SH-SY5Y (cell line): Measurements from ENCODE around the gene KCNIP4.

Experiments
- GATA2 ChIP-seq: IDR thresholded peaks from 2 replicates; pipeline ENCODE4 v1.6.1; 2011; ENCODE audit warnings: mild to moderate bottlenecking, low read depth, low read length
- GATA3 ChIP-seq: IDR thresholded peaks from 2 replicates; pipeline ENCODE4 v1.6.1; 2011; ENCODE audit warnings: low read depth, mild to moderate bottlenecking, low read length, moderate library complexity

KCNIP4 gene

GRCh38 chr4:21835712-21836111, 112.9 kb downstream of the KCNIP4 start:
- no peak for TF ChIP-seq GATA3
- TF ChIP-seq GATA2 = no peak

GRCh38 chr4:21830272-21830671, 118.3 kb downstream of the KCNIP4 start:
- no peak for TF ChIP-seq GATA3
- no peak for TF ChIP-seq GATA2

GRCh38 chr4:21827575-21827974, 121.0 kb downstream of the KCNIP4 start:
- TF ChIP-seq GATA2 (no peak), GATA3 (no peak)

DNA sequence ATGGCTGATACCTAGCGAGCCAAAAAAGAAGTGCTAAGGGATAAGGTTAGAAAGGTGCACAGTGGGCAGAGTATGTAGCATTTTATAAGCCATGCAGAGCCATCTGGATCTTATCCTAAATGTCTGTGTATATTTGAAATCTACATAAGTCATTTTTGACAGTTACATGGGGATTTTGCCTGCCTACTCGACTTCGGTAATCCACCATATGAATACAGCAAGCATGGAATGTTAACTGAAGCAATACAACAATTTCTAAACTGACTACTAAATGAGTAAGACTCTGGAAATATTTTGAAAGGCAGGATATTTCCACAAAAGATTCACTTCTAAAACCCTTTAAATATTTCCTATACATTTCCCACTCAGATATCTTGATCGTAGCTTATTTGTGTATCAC, 122.5 kb downstream of the KCNIP4 start:
- TF ChIP-seq GATA3 (no peak), GATA2 (no peak)

GRCh38 chr4:21819086-21819485, 129.5 kb downstream of the KCNIP4 start:
- TF ChIP-seq GATA3 (no peak), GATA2 (no peak)

DNA sequence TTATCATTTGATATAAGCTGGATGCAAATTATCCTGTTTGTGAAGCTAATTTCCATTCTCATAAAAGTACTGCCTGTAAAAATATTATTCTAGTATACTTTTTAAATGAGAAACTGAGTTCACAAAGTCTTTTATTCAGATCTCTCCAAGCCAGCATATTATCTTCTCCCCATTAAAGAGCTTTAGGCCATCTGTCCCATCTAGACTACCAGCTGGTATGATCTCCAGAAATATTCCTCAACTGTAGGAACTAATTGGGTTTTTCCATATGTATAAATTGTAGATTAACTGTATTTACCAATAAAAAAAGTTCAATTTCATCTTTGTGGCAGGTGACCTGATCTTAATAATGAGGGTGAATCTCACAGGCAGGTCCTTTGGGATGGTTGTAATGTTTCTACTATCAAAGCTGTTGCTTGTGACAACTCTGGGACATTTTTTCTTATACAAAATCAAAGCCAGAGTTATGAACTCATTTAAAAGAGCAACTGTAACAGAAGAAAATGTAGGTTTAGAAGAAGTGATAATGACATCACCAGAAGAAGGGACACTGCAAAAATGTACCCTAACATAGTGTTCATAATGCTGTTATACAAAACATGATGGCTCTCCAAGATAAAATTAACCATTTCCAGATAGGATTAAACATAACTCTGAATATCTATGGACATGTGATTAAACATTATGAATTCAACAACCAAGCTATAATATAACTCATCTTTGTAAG, 132.8 kb downstream of the KCNIP4 start:
- TF ChIP-seq GATA2 (no peak), GATA3 (no peak)

DNA sequence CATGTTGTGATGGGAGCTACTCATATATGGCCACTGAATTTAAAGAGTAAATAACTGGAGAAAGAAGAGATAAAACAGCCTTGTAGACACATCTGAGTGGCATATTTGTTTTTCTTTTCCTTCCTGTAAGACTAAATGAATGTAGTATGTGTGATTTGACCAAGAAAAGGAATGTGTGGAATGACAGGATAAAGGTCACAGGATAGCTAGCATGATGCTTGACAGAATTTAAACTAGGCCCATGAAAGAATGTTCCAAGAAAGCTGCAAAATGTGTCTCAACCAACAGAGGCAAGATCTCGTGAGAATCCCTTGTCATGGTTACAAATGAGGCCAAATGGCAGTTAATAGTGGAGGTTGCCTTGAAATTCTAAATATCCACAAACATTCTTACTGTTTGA, 137.0 kb downstream of the KCNIP4 start:
- TF ChIP-seq GATA3 = no peak

- no peak for TF ChIP-seq GATA3
- no peak for TF ChIP-seq GATA2
These were observed 141.6 kb downstream of the KCNIP4 start for GRCh38 chr4:21806991-21807390.

DNA sequence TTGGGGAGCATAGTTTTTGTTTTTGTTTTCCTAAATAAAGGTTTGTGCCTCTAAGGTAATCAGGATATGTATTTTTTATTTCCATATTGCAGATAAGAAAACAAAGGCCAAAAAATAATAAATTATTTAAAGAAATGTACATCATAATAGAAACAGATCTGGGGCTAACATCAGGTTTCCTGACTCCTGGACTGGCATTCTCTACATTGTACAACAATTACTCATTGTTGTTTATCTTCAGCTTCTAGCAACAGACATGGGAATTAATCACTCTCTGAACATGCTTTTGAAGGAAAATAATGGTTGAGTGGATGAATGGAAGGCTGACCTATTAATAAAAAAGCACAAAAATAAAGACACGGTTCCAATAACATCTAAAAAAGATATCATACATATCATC, 146.2 kb downstream of the KCNIP4 start:
- TF ChIP-seq GATA3 = no peak
- TF ChIP-seq GATA2 = no peak

GRCh38 chr4:21801661-21802385, 146.7 kb downstream of the KCNIP4 start:
- no peak for TF ChIP-seq GATA3
- no peak for TF ChIP-seq GATA2

DNA sequence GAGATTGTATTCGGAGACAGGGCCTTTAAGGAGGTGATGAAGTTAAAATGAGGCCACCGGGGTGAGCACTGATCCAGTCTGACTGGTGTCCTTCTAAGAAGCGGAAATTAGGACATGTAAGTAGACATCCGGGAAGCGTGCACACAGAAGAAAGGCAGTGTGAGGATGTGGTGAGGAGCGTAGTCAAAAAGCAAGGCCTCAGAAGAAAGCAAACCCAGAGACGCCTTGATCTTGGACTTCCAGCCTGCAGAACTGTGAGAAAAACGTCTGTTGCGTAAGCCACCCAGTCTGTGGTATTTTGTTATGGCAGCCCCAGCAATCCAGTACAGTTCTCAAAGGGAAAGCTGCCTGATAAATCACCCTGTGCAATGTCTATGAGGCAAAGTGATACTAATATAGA, 153.5 kb downstream of the KCNIP4 start:
- no peak for TF ChIP-seq GATA2
- no peak for TF ChIP-seq GATA3

DNA sequence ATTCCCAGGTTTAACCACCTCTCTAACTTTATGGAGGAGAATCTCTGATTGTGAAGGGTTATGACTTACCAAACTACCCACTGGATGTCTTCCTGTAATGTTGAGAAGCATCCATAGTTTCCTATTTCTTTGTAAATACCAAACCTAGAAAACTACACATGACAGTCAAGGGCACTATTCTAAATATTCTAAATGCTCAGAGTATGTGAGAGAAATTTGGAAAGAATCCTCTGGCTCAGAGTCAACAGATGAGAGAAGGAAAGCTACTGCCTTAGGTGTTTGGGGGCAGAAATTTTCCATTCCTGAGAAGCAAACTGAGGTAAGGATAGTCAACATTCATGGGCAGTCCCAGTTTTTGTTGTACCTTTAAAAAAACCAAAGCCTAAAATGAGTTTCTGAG, 155.8 kb downstream of the KCNIP4 start:
- no peak for TF ChIP-seq GATA2
- no peak for TF ChIP-seq GATA3

DNA sequence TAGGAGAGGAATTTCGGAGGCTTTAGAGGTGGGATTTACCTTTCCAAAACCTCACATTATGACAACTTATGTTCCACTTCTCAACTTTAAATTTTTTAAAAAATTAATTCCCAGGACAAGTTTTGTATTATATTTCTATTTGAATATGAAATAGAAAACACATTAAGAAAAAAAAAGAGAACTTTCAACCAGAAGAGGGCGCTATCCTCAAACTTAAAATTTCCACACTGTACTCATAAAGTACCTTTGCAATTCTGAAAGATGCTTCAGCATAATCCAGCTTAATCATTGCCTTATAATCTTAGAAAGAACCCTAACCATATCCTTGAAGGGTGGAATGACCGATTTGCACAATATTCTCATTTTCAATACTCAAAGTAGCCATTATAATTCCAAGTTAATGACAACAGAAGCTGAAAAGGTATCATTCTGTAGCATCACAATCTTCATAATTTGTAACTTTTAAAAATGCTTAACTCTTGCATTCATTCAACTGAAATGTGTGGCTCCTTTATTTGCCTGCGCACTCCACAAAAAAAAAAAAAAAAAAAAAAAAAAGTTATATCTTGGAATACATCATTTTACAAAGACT, 158.0 kb downstream of the KCNIP4 start:
- TF ChIP-seq GATA3 (no peak), GATA2 (no peak)

DNA sequence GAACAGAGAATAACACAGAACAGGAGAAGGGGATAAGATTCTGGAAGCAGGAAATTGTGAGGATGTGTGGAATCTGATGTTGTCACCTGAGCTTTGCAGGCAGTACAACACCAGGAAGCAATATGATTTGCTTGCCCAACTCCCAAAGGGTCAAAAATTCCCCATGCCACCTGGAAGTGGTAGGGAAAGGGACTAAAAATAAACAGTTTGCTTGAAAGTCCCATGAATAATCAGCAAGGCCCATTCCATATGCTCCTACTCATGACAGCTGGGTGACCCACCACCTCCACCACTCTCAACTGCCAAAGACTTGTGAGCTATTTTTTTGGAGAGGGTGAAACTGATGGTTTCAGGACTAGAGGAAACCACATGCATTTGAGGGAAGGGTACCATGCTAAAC, 168.4 kb downstream of the KCNIP4 start:
- TF ChIP-seq GATA2 = no peak
- no peak for TF ChIP-seq GATA3

GRCh38 chr4:21778702-21779101, 169.9 kb downstream of the KCNIP4 start:
- TF ChIP-seq GATA3 = no peak

DNA sequence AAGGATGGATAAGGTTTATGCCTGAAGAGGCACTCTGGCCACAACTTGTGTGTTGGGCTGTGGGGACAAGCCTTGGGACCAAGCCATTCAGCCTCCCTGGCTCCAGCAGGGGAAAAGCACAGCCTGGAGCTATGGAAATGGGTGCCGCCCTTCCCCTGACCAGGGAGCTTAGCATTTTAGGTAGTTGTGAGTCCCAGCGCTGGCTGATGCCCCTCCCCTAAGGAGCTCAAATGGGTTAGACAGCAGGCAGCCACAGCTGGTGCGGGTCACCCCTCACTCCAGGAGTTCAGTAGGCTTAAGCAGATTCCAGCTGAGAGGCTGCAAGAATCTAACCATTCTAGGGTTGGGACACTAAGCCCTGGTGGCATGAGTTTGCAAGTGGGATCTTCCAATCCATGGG, 172.9 kb downstream of the KCNIP4 start:
- no peak for TF ChIP-seq GATA2
- no peak for TF ChIP-seq GATA3
